WTC11 (cell line): Measurements from ENCODE around the gene SHANK1. TPM values are rescaled to one million over a fixed set of nuclear protein-coding genes. Genes with fewer than 3 reads are reported as not detected.

Source experiments
- ATAC-seq: fragments of 200-7000 bp; cut with Tn5 transposase; 2 replicates; pipeline ENCODE4 v1.10.0; 2021; ENCODE audit warnings: mild to moderate bottlenecking, moderate library complexity
- CTCF ChIA-PET: fragments of 300-600 bp; sonication (Branson Sonifier 250); formaldehyde crosslinking; loops from one replicate; lab custom pipeline; 2021; ENCODE audit warnings: antibody characterized with exemption; lab: Charles Lee
- POLR2A ChIA-PET: fragments of 350-600 bp; sonication (Branson Sonifier 250); formaldehyde crosslinking; loops from one replicate; lab custom pipeline; 2021; ENCODE audit warnings: antibody characterized with exemption; lab: Charles Lee
- DNase-seq: peaks from one replicate; pipeline ENCODE4 v3.0.0; 2021; ENCODE audit warnings: low spot score
- H3K27ac Mint-ChIP-seq: 2 replicates; pipeline ENCODE4 v1.8.0; 2021; ENCODE audit warnings: mixed read lengths
- H3K27me3 Mint-ChIP-seq: 2 replicates; pipeline ENCODE4 v1.8.0; 2021; ENCODE audit warnings: low read depth, mild to moderate bottlenecking, moderate library complexity, mixed read lengths
- H3K36me3 Mint-ChIP-seq: 2 replicates; pipeline ENCODE4 v1.8.0; 2021; ENCODE audit warnings: mixed read lengths
- H3K4me1 Mint-ChIP-seq: 2 replicates; pipeline ENCODE4 v1.8.0; 2022; ENCODE audit warnings: mixed read lengths
- H3K4me3 Mint-ChIP-seq: 2 replicates; pipeline ENCODE4 v1.8.0; 2021; ENCODE audit warnings: mild to moderate bottlenecking, moderate library complexity, mixed read lengths
- H3K9me3 Mint-ChIP-seq: 2 replicates; pipeline ENCODE4 v1.8.0; 2021; ENCODE audit warnings: mixed read lengths
- ATF1 ChIP-seq: sonication (generic); formaldehyde crosslinking; IDR thresholded peaks from 2 replicates; pipeline ENCODE4 v1.8.1; 2023; ENCODE audit warnings: mild to moderate bottlenecking, moderate library complexity, missing genetic modification reagents
- CREM ChIP-seq: sonication (generic); formaldehyde crosslinking; IDR thresholded peaks from 2 replicates; pipeline ENCODE4 v1.8.1; 2022; ENCODE audit warnings: mild to moderate bottlenecking, missing genetic modification reagents, moderate library complexity
- FOXJ3 ChIP-seq: sonication (generic); formaldehyde crosslinking; IDR thresholded peaks from 2 replicates; pipeline ENCODE4 v1.9.0; 2021; ENCODE audit warnings: missing genetic modification reagents, mild to moderate bottlenecking, borderline replicate concordance
- NR2C2 ChIP-seq: sonication (generic); formaldehyde crosslinking; IDR thresholded peaks from 2 replicates; pipeline ENCODE4 v1.8.0; 2022; ENCODE audit warnings: mild to moderate bottlenecking, missing genetic modification reagents
- TCF7 ChIP-seq: sonication (generic); formaldehyde crosslinking; IDR thresholded peaks from 2 replicates; pipeline ENCODE4 v1.8.0; 2022; ENCODE audit warnings: mild to moderate bottlenecking, low read depth, missing genetic modification reagents, moderate library complexity
- ZNF121 ChIP-seq: sonication (generic); formaldehyde crosslinking; IDR thresholded peaks from 2 replicates; pipeline ENCODE4 v1.8.0; 2023; ENCODE audit warnings: missing genetic modification reagents
- ZNF232 ChIP-seq: sonication (generic); formaldehyde crosslinking; IDR thresholded peaks from 2 replicates; pipeline ENCODE4 v1.8.0; 2022; ENCODE audit warnings: mild to moderate bottlenecking, missing genetic modification reagents
- total RNA-seq: library from RNA; stranded (reverse); gene quantifications from 3 replicates; pipeline ENCODE4 v1.2.3, GENCODE V29; 2021
- TF ChIP-seq, protein P1 (sequence below): sonication (generic); formaldehyde crosslinking; IDR thresholded peaks from 2 replicates; pipeline ENCODE4 v1.8.1; 2023; ENCODE audit warnings: mild to moderate bottlenecking, missing genetic modification reagents
- TF ChIP-seq, protein P2 (sequence below): sonication (generic); formaldehyde crosslinking; IDR thresholded peaks from 2 replicates; pipeline ENCODE4 v1.8.0; 2022; ENCODE audit warnings: mild to moderate bottlenecking, missing genetic modification reagents
- TF ChIP-seq, protein P3 (sequence below): fragments of 250-450 bp; sonication (Bioruptor Pico); IDR thresholded peaks from 2 replicates; pipeline ENCODE4 v1.8.0; 2021; ENCODE audit warnings: mild to moderate bottlenecking
- TF ChIP-seq, protein P4 (sequence below): sonication (generic); formaldehyde crosslinking; IDR thresholded peaks from 2 replicates; pipeline ENCODE4 v1.8.1; 2023; ENCODE audit warnings: mild to moderate bottlenecking, moderate library complexity, missing genetic modification reagents
- TF ChIP-seq, protein P5 (sequence below): fragments of 250-450 bp; sonication (Bioruptor Pico); IDR thresholded peaks from 2 replicates; pipeline ENCODE4 v1.9.0; 2021; ENCODE audit warnings: moderate library complexity, mild to moderate bottlenecking, inconsistent platforms, borderline replicate concordance
- TF ChIP-seq, protein P6 (sequence below): fragments of 250-450 bp; sonication (Bioruptor Pico); IDR thresholded peaks from 2 replicates; pipeline ENCODE4 v1.9.0; 2021; ENCODE audit warnings: mild to moderate bottlenecking
- TF ChIP-seq, protein P7 (sequence below): sonication (generic); formaldehyde crosslinking; IDR thresholded peaks from 2 replicates; pipeline ENCODE4 v1.8.0; 2023; ENCODE audit warnings: mild to moderate bottlenecking, missing genetic modification reagents

SHANK1 gene
- total RNA-seq, 1 experiment from 2014 or later, result 8.7 TPM

DNA sequence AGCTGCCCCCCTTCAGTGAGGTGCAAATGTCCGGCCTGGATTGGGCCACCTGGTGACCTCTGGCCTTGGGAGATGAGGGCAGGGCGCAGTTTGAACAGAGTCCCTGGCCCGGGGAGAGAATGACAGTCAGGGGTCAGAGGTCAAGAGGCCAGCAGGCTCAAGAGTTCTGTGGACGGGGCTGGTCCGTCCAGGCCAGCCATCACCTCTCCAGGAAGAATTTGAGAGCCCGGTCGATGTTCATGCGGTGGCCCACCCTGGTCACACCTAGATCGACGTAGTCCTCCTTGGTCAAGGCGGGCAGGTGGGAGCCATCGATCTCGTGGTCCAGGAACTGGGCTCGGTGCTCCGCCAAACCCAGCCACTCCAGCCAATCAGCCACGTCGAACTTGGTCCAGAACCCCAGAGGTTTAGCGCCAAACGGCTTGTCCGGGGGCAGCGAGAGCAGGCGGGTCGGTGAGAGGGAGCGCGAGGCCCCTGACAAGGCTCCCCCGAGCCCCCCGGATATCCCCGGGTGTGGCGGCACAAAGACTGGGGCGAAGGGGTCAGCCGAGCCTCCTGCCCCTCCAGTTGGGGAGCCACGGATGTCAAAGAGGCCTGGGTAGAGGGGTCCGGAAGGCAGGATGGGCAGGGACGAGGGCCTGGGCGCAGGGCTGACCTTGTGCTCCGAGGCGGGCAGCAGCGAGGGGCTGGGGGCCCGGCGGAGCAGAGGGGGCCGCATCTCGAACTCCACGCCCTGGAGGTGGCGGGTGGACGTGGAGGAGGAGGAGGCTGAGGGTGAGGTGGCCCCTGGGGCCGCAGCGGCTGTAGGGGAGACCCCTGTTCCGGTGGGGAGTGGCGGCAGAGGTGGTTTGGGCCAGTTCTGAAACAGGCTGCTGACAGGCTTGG, 57.6 kb downstream of the SHANK1 start:
- peaks cover 61% of the 10 kb centered on the region for H3K27me3 Mint-ChIP-seq
- no peak for DNase-seq
- H3K4me3 Mint-ChIP-seq, result no peak overlapping the region
- H3K36me3 Mint-ChIP-seq, result peaks cover 8% of the 10 kb centered on the region
- TF ChIP-seq, protein P1, sequence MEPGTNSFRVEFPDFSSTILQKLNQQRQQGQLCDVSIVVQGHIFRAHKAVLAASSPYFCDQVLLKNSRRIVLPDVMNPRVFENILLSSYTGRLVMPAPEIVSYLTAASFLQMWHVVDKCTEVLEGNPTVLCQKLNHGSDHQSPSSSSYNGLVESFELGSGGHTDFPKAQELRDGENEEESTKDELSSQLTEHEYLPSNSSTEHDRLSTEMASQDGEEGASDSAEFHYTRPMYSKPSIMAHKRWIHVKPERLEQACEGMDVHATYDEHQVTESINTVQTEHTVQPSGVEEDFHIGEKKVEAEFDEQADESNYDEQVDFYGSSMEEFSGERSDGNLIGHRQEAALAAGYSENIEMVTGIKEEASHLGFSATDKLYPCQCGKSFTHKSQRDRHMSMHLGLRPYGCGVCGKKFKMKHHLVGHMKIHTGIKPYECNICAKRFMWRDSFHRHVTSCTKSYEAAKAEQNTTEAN (CRISPR knock-in tag), result 0 out of 2 replicates have a peak, but pooled peaks have one; percentile 18
- TF ChIP-seq, protein P2, sequence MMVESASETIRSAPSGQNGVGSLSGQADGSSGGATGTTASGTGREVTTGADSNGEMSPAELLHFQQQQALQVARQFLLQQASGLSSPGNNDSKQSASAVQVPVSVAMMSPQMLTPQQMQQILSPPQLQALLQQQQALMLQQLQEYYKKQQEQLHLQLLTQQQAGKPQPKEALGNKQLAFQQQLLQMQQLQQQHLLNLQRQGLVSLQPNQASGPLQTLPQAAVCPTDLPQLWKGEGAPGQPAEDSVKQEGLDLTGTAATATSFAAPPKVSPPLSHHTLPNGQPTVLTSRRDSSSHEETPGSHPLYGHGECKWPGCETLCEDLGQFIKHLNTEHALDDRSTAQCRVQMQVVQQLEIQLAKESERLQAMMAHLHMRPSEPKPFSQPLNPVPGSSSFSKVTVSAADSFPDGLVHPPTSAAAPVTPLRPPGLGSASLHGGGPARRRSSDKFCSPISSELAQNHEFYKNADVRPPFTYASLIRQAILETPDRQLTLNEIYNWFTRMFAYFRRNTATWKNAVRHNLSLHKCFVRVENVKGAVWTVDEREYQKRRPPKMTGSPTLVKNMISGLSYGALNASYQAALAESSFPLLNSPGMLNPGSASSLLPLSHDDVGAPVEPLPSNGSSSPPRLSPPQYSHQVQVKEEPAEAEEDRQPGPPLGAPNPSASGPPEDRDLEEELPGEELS (CRISPR knock-in tag), result no peak
- TF ChIP-seq ZNF232 (CRISPR knock-in tag) (no peak), NR2C2 (CRISPR knock-in tag) (no peak)
- TF ChIP-seq, protein P3, sequence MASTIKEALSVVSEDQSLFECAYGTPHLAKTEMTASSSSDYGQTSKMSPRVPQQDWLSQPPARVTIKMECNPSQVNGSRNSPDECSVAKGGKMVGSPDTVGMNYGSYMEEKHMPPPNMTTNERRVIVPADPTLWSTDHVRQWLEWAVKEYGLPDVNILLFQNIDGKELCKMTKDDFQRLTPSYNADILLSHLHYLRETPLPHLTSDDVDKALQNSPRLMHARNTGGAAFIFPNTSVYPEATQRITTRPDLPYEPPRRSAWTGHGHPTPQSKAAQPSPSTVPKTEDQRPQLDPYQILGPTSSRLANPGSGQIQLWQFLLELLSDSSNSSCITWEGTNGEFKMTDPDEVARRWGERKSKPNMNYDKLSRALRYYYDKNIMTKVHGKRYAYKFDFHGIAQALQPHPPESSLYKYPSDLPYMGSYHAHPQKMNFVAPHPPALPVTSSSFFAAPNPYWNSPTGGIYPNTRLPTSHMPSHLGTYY (CRISPR knock-in tag), result no peak
- peaks cover 24% of the 10 kb centered on the region for H3K4me1 Mint-ChIP-seq
- CTCF ChIA-PET, result interaction anchor here (4.5 kb wide), 1 partner anchor 106 kb away, joined by 13 read pairs; no protein-coding TSS in a partner anchor
- no peak overlapping the region for H3K27ac Mint-ChIP-seq
- H3K9me3 Mint-ChIP-seq, result peaks cover 12% of the 10 kb centered on the region
- no peak for ATAC-seq
- POLR2A ChIA-PET, result no interaction called here

DNA sequence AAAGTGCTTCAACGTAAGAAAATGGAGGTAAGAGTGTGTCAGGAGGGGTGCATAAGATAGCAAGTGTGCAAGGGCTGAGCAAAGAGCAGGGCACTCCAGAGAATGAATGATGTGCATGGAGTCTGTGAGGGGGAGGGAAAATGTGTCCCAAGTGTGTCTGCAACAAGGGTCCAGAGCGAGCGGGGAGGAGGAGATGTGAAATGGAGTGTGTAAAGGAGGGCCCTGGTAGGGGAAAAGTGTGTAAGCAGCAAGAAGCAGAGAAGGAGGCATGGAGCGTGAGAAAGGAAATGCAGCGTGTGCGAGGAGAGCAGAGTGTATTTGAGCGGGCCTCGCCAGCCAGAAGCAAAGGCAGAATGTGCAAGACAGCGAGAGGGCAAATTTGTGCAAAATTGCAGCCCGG, 58.6 kb downstream of the SHANK1 start:
- peaks cover 8% of the 10 kb centered on the region for H3K36me3 Mint-ChIP-seq
- peaks cover 12% of the 10 kb centered on the region for H3K9me3 Mint-ChIP-seq
- CTCF ChIA-PET, result no interaction called here
- H3K4me3 Mint-ChIP-seq, result peak overlapping the region; percentile 24
- H3K4me1 Mint-ChIP-seq, result peaks cover 24% of the 10 kb centered on the region
- 0 out of 2 replicates have a peak, but pooled peaks have one; percentile 33 for TF ChIP-seq ZNF121 (CRISPR knock-in tag)
- TF ChIP-seq, protein P4, sequence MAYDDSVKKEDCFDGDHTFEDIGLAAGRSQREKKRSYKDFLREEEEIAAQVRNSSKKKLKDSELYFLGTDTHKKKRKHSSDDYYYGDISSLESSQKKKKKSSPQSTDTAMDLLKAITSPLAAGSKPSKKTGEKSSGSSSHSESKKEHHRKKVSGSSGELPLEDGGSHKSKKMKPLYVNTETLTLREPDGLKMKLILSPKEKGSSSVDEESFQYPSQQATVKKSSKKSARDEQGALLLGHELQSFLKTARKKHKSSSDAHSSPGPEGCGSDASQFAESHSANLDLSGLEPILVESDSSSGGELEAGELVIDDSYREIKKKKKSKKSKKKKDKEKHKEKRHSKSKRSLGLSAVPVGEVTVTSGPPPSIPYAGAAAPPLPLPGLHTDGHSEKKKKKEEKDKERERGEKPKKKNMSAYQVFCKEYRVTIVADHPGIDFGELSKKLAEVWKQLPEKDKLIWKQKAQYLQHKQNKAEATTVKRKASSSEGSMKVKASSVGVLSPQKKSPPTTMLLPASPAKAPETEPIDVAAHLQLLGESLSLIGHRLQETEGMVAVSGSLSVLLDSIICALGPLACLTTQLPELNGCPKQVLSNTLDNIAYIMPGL (CRISPR knock-in tag), result no peak
- TF ChIP-seq, protein P5, sequence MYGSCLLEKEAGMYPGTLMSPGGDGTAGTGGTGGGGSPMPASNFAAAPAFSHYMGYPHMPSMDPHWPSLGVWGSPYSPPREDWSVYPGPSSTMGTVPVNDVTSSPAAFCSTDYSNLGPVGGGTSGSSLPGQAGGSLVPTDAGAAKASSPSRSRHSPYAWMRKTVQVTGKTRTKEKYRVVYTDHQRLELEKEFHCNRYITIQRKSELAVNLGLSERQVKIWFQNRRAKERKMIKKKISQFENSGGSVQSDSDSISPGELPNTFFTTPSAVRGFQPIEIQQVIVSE (CRISPR knock-in tag), result no peak
- no peak for TF ChIP-seq FOXJ3 (CRISPR knock-in tag)
- TF ChIP-seq, protein P6, sequence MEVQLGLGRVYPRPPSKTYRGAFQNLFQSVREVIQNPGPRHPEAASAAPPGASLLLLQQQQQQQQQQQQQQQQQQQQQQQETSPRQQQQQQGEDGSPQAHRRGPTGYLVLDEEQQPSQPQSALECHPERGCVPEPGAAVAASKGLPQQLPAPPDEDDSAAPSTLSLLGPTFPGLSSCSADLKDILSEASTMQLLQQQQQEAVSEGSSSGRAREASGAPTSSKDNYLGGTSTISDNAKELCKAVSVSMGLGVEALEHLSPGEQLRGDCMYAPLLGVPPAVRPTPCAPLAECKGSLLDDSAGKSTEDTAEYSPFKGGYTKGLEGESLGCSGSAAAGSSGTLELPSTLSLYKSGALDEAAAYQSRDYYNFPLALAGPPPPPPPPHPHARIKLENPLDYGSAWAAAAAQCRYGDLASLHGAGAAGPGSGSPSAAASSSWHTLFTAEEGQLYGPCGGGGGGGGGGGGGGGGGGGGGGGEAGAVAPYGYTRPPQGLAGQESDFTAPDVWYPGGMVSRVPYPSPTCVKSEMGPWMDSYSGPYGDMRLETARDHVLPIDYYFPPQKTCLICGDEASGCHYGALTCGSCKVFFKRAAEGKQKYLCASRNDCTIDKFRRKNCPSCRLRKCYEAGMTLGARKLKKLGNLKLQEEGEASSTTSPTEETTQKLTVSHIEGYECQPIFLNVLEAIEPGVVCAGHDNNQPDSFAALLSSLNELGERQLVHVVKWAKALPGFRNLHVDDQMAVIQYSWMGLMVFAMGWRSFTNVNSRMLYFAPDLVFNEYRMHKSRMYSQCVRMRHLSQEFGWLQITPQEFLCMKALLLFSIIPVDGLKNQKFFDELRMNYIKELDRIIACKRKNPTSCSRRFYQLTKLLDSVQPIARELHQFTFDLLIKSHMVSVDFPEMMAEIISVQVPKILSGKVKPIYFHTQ (CRISPR knock-in tag), result no peak
- TF ChIP-seq, protein P7, sequence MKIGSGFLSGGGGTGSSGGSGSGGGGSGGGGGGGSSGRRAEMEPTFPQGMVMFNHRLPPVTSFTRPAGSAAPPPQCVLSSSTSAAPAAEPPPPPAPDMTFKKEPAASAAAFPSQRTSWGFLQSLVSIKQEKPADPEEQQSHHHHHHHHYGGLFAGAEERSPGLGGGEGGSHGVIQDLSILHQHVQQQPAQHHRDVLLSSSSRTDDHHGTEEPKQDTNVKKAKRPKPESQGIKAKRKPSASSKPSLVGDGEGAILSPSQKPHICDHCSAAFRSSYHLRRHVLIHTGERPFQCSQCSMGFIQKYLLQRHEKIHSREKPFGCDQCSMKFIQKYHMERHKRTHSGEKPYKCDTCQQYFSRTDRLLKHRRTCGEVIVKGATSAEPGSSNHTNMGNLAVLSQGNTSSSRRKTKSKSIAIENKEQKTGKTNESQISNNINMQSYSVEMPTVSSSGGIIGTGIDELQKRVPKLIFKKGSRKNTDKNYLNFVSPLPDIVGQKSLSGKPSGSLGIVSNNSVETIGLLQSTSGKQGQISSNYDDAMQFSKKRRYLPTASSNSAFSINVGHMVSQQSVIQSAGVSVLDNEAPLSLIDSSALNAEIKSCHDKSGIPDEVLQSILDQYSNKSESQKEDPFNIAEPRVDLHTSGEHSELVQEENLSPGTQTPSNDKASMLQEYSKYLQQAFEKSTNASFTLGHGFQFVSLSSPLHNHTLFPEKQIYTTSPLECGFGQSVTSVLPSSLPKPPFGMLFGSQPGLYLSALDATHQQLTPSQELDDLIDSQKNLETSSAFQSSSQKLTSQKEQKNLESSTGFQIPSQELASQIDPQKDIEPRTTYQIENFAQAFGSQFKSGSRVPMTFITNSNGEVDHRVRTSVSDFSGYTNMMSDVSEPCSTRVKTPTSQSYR (CRISPR knock-in tag), result no peak
- no peak for TF ChIP-seq TCF7
- TF ChIP-seq CREM (CRISPR knock-in tag), result no peak
- TF ChIP-seq, protein P1 (CRISPR knock-in tag), result 0 out of 2 replicates have a peak, but pooled peaks have one; percentile 29
- no peak for TF ChIP-seq ATF1
- TF ChIP-seq, all 79 proteins: peak for 2
- DNase-seq (no peak), ATAC-seq (no peak)
- POLR2A ChIA-PET, result no interaction called here
- Mint-ChIP-seq H3K27me3 (peaks cover 55% of the 10 kb centered on the region), H3K27ac (no peak overlapping the region)
